SU-DHL-6 (cell line): Measurements from ENCODE around the gene GNGT2.

ENCODE experiments used
- H2AFZ ChIP-seq: fragments of 200-600 bp; sonication (generic); 2 replicates; pipeline ENCODE4 v1.6.1; 2014; ENCODE audit warnings: low read depth, mild to moderate bottlenecking, moderate library complexity, mixed read lengths, antibody characterized with exemption, low read length; ENCODE audit not compliant: severe bottlenecking
- H3F3A ChIP-seq: fragments of 200-600 bp; shearing (Covaris generic); 2 replicates; pipeline ENCODE4 v1.6.0; 2016; ENCODE audit warnings: antibody characterized with exemption, mild to moderate bottlenecking; ENCODE audit not compliant: insufficient read depth
- H3K27ac ChIP-seq: fragments of 200-600 bp; sonication (generic); 2 replicates; pipeline ENCODE4 v1.5.1; 2016; ENCODE audit warnings: low read depth, mild to moderate bottlenecking, low read length, moderate library complexity, mixed read lengths
- H3K27me3 ChIP-seq: fragments of 200-600 bp; sonication (generic), shearing (Covaris generic); 2 replicates; pipeline ENCODE4 v1.6.0; 2014; ENCODE audit warnings: mild to moderate bottlenecking, low read length
- H3K36me3 ChIP-seq: fragments of 200-600 bp; sonication (generic); 2 replicates; pipeline ENCODE4 v1.6.1; 2014; ENCODE audit warnings: mild to moderate bottlenecking, low read length, mixed read lengths
- H3K4me2 ChIP-seq: fragments of 300-600, 200-600 bp; shearing (Covaris generic), sonication (generic); 2 replicates; pipeline ENCODE4 v1.6.0; 2014; ENCODE audit warnings: low read length, low read depth, mild to moderate bottlenecking; ENCODE audit not compliant: poor library complexity, severe bottlenecking
- H3K4me3 ChIP-seq: fragments of 200-600 bp; sonication (generic); 2 replicates; pipeline ENCODE4 v1.5.1; 2014; ENCODE audit warnings: antibody characterized with exemption, low read length, mild to moderate bottlenecking, mixed read lengths; ENCODE audit not compliant: insufficient read depth, poor library complexity, severe bottlenecking
- H3K79me2 ChIP-seq: fragments of 200-600 bp; sonication (generic); 2 replicates; pipeline ENCODE4 v1.6.1; 2014; ENCODE audit warnings: mild to moderate bottlenecking, low read length, moderate library complexity; ENCODE audit not compliant: insufficient read depth
- H3K9ac ChIP-seq: fragments of 200-600 bp; sonication (generic); 2 replicates; pipeline ENCODE4 v1.7.0; 2014; ENCODE audit warnings: mild to moderate bottlenecking, low read length
- H3K9me2 ChIP-seq: fragments of 200-600 bp; sonication (generic); replicated peaks from 2 replicates; pipeline ENCODE4 v1.6.1; 2014; ENCODE audit warnings: low read length; ENCODE audit not compliant: insufficient read depth
- H3K9me3 ChIP-seq: fragments of 200-600 bp; sonication (generic); 2 replicates; pipeline ENCODE4 v1.6.1; 2014; ENCODE audit warnings: low read length, mixed read lengths; ENCODE audit not compliant: insufficient read depth
- H4K20me1 ChIP-seq: fragments of 200-600 bp; sonication (generic); 2 replicates; pipeline ENCODE4 v1.6.1; 2014; ENCODE audit warnings: low read depth, mild to moderate bottlenecking, antibody characterized with exemption, low read length, moderate library complexity, mixed read lengths
- EZH2phosphoT487 ChIP-seq: fragments of 200-600 bp; sonication (generic), shearing (Covaris generic); conservative IDR thresholded peaks from 2 replicates; pipeline ENCODE4 v1.6.1; 2018; ENCODE audit warnings: mild to moderate bottlenecking, antibody characterized with exemption, low read length, moderate library complexity, mixed read lengths
- TF ChIP-seq, protein P1 (sequence below): fragments of 200-600 bp; sonication (generic); IDR thresholded peaks from one replicate; pipeline ENCODE4 v1.5.1; 2017; ENCODE audit warnings: antibody characterized with exemption, mild to moderate bottlenecking, low read length, moderate library complexity; ENCODE audit not compliant: insufficient read depth, poor library complexity, severe bottlenecking

GNGT2 gene

DNA sequence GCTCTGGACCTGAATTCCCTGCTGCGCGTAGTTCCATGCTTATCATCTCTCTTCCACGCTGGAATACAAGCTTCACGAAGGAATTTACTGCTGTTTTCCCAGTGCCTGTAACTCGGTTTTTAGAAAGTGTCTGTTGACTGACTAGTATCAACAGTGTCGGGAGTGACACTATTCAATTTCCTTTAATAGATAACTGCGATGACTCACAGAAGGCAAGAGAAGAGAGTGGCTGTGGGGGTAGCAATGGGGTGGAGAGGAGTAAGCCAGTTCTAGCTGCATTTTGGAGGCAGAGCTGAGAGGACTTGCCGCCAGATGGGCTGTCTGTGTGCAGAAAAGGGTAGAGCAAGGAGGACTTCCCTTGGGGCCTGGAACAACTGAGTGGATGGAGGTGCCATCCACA is 52.6 kb downstream of the GNGT2 start:
- Histone ChIP-seq H3K9me2 (no peaks in the 10 kb centered on the region), H4K20me1 (no peaks in the 10 kb centered on the region), H3K4me3 (no peak overlapping the region), H3K79me2 (no peaks in the 10 kb centered on the region), H3F3A (no peaks in the 10 kb centered on the region), H2AFZ (no peak overlapping the region), H3K36me3 (no peaks in the 10 kb centered on the region), H3K9ac (no peak overlapping the region), H3K27ac (no peak overlapping the region), H3K9me3 (no peaks in the 10 kb centered on the region), H3K27me3 (no peaks in the 10 kb centered on the region; the same call in 1 of the 2 replicates), H3K4me2 (no peak overlapping the region)
- no peak for TF ChIP-seq EZH2phosphoT487
- TF ChIP-seq, protein P1, sequence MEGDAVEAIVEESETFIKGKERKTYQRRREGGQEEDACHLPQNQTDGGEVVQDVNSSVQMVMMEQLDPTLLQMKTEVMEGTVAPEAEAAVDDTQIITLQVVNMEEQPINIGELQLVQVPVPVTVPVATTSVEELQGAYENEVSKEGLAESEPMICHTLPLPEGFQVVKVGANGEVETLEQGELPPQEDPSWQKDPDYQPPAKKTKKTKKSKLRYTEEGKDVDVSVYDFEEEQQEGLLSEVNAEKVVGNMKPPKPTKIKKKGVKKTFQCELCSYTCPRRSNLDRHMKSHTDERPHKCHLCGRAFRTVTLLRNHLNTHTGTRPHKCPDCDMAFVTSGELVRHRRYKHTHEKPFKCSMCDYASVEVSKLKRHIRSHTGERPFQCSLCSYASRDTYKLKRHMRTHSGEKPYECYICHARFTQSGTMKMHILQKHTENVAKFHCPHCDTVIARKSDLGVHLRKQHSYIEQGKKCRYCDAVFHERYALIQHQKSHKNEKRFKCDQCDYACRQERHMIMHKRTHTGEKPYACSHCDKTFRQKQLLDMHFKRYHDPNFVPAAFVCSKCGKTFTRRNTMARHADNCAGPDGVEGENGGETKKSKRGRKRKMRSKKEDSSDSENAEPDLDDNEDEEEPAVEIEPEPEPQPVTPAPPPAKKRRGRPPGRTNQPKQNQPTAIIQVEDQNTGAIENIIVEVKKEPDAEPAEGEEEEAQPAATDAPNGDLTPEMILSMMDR, result no peak

DNA sequence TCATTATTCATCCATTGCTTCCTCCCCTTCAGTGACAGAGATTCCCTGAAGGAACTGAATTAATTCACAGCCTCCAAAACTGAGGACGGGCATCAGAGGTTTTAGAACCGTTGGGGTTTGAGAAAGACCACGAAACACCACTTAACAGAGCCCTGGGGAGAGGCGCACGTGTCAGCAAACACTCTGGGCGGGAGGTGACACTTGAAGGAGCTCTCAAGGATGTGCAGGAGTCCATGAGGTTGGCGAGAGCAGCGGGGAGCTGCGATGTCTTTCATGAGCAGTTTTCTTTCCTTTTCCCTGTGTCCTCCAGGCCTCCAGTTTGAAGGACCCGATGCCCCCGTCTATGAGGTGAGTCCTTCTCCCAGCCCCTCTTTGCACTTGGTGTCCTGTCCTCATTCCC is 54.1 kb downstream of the GNGT2 start:
- Histone ChIP-seq H3K9me2 (no peaks in the 10 kb centered on the region), H3K79me2 (no peaks in the 10 kb centered on the region), H3K4me2 (no peak overlapping the region), H3K27ac (no peak overlapping the region), H3K9me3 (no peaks in the 10 kb centered on the region), H3K36me3 (no peaks in the 10 kb centered on the region), H3K4me3 (no peak overlapping the region), H3K9ac (no peak overlapping the region), H3K27me3 (no peaks in the 10 kb centered on the region; the same call in 1 of the 2 replicates), H2AFZ (no peak overlapping the region), H3F3A (no peaks in the 10 kb centered on the region), H4K20me1 (no peaks in the 10 kb centered on the region)
- TF ChIP-seq, protein P1, result no peak
- TF ChIP-seq EZH2phosphoT487, result no peak
